CD4-positive, alpha-beta T cell (primary cell): ENCODE results near the gene ZNF451. TPM values are rescaled to one million over a fixed set of nuclear protein-coding genes. Genes with fewer than 3 reads are reported as not detected.

Source experiments
- ATAC-seq: fragments of 200-7000 bp; cut with Tn5 transposase; one replicate; pipeline ENCODE4 v1.10.0; 2022; ENCODE audit warnings: mild to moderate bottlenecking; ENCODE audit not compliant: poor library complexity
- CTCF ChIA-PET: fragments of 350-600 bp; sonication (Branson Sonifier 250); formaldehyde crosslinking; loops from one replicate; lab custom pipeline; 2021; ENCODE audit warnings: antibody characterized with exemption, inconsistent platforms; lab: Charles Lee
- POLR2A ChIA-PET: fragments of 350-600 bp; sonication (Branson Sonifier 250); formaldehyde crosslinking; loops from one replicate; lab custom pipeline; 2021; ENCODE audit warnings: antibody characterized with exemption, inconsistent platforms; lab: Charles Lee
- DNase-seq, 14 experiments: peaks; one replicate each; pipeline ENCODE4 v3.0.0-alpha.2; 2013 to 2020; ENCODE audit warnings: mixed read lengths in 2 of 14
- H3K27ac ChIP-seq, 2 donors: one replicate each; pipeline versions ENCODE4 v1.5.1 to v1.7.0; 2013; ENCODE audit warnings: low read length in 2 of 2, low read depth in 1 of 2, mild to moderate bottlenecking in 1 of 2
- H3K27me3 ChIP-seq, 2 experiments: 1 replicate in 1 of 2; 2 replicates in 1 of 2; pipeline versions ENCODE4 v1.6.1 to v1.7.0; 2013; ENCODE audit warnings: low read length in 2 of 2, control low read depth in 1 of 2, mild to moderate bottlenecking in 1 of 2, moderate library complexity in 1 of 2; ENCODE audit not compliant: insufficient read depth in 2 of 2, control insufficient read depth in 1 of 2
- H3K36me3 ChIP-seq: one replicate; pipeline ENCODE4 v1.6.1; 2013; ENCODE audit warnings: low read length, control low read depth; ENCODE audit not compliant: insufficient read depth
- H3K4me1 ChIP-seq: one replicate; pipeline ENCODE4 v1.6.1; 2013; ENCODE audit warnings: low read length, control low read depth; ENCODE audit not compliant: insufficient read depth
- H3K4me3 ChIP-seq: one replicate; pipeline ENCODE4 v1.5.1; 2013; ENCODE audit warnings: mild to moderate bottlenecking, low read length, moderate library complexity
- H3K9me3 ChIP-seq, 2 experiments: 1 replicate in 1 of 2; 2 replicates in 1 of 2; pipeline versions ENCODE4 v1.6.1 to v1.7.0; 2013; ENCODE audit warnings: low read length in 2 of 2, mild to moderate bottlenecking in 2 of 2, control low read depth in 1 of 2, moderate library complexity in 1 of 2; ENCODE audit not compliant: control insufficient read depth in 1 of 2, insufficient read depth in 1 of 2
- H3K27ac Mint-ChIP-seq: one replicate; pipeline ENCODE4 v1.8.0; 2020; ENCODE audit warnings: mixed read lengths
- H3K27me3 Mint-ChIP-seq: one replicate; pipeline ENCODE4 v1.8.0; 2021; ENCODE audit warnings: mixed read lengths
- H3K36me3 Mint-ChIP-seq: one replicate; pipeline ENCODE4 v1.8.0; 2021; ENCODE audit warnings: low read depth, mixed read lengths
- H3K4me1 Mint-ChIP-seq: one replicate; pipeline ENCODE4 v1.8.0; 2021; ENCODE audit warnings: low read depth, mixed read lengths
- H3K4me3 Mint-ChIP-seq: one replicate; pipeline ENCODE4 v1.8.0; 2020; ENCODE audit warnings: mild to moderate bottlenecking, mixed read lengths
- H3K9me3 Mint-ChIP-seq: one replicate; pipeline ENCODE4 v1.8.0; 2020; ENCODE audit warnings: mixed read lengths
- intact Hi-C, 2 experiments: fragments of 100-400 bp; cut with DNase I in 1 of 2; cut with micrococcal nuclease in 1 of 2; formaldehyde crosslinking; loops; one replicate each; pipeline versions ENCODE4 v1.15.1 to v1.9.0; 2023 to 2025; cut with DNase I, micrococcal nuclease
- total RNA-seq, 174 experiments: library from RNA in 2 of 174; stranded (reverse) in 2 of 174; gene quantifications; one replicate each; pipeline ENCODE4 v1.2.3 and lab custom pipeline; 2021 to 2026
- TF ChIP-seq, protein P1 (sequence below): fragments of 200-600 bp; IDR thresholded peaks from one replicate; pipeline ENCODE4 v1.8.0; 2022; ENCODE audit warnings: antibody characterized with exemption, mild to moderate bottlenecking

Gene ZNF451
- total RNA-seq, 2 experiments from 2014 or later = 124 to 132 TPM

DNA sequence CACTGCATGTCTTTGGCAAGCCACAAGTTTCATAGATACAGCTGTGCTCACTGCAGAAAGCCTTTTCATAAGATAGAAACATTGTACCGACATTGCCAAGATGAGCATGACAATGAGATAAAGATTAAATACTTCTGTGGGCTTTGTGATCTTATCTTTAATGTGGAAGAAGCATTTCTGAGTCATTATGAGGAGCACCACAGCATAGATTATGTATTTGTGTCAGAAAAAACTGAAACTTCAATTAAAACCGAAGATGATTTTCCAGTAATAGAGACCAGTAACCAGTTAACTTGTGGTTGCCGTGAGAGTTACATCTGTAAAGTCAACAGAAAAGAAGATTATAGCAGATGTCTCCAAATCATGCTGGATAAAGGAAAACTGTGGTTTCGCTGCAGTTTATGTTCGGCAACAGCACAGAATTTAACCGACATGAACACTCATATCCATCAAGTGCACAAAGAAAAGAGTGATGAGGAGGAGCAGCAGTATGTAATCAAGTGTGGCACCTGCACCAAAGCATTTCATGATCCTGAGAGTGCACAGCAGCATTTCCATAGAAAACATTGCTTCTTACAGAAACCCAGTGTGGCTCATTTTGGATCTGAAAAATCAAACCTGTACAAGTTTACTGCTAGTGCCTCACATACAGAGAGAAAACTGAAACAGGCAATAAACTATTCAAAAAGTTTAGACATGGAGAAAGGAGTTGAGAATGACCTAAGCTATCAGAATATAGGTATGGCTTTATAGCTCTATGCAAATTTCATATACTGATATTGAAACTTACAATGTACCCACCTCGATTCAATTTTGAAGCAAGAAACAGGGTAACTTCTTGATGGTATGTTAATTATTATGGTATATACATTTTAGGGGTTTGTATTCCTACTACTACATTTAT lies 58.2 kb downstream of the ZNF451 start:
- H3K36me3 Mint-ChIP-seq = peaks cover 91% of the 10 kb centered on the region
- no peak overlapping the region for H3K27ac ChIP-seq
- TF ChIP-seq, protein P1, sequence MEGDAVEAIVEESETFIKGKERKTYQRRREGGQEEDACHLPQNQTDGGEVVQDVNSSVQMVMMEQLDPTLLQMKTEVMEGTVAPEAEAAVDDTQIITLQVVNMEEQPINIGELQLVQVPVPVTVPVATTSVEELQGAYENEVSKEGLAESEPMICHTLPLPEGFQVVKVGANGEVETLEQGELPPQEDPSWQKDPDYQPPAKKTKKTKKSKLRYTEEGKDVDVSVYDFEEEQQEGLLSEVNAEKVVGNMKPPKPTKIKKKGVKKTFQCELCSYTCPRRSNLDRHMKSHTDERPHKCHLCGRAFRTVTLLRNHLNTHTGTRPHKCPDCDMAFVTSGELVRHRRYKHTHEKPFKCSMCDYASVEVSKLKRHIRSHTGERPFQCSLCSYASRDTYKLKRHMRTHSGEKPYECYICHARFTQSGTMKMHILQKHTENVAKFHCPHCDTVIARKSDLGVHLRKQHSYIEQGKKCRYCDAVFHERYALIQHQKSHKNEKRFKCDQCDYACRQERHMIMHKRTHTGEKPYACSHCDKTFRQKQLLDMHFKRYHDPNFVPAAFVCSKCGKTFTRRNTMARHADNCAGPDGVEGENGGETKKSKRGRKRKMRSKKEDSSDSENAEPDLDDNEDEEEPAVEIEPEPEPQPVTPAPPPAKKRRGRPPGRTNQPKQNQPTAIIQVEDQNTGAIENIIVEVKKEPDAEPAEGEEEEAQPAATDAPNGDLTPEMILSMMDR = no peak
- no peak overlapping the region for H3K27ac Mint-ChIP-seq
- intact Hi-C loops = loop anchor here in 1 of 2 experiments (5.0 kb wide), 1 partner anchor 41 kb away; no protein-coding TSS in a partner anchor
- ChIA-PET CTCF (no interaction called here), POLR2A (no interaction called here)
- no peak overlapping the region for H3K4me3 ChIP-seq
- no peaks in the 10 kb centered on the region for H3K9me3 Mint-ChIP-seq
- H3K27me3 ChIP-seq = no peaks in the 10 kb centered on the region
- H3K4me1 ChIP-seq = no peaks in the 10 kb centered on the region
- no peaks in the 10 kb centered on the region for H3K9me3 ChIP-seq
- ATAC-seq (no peak), DNase-seq (no peak)
- H3K27me3 Mint-ChIP-seq = no peaks in the 10 kb centered on the region
- H3K36me3 ChIP-seq = peaks cover 42% of the 10 kb centered on the region
- peaks cover 12% of the 10 kb centered on the region for H3K4me1 Mint-ChIP-seq
- no peak overlapping the region for H3K4me3 Mint-ChIP-seq

DNA sequence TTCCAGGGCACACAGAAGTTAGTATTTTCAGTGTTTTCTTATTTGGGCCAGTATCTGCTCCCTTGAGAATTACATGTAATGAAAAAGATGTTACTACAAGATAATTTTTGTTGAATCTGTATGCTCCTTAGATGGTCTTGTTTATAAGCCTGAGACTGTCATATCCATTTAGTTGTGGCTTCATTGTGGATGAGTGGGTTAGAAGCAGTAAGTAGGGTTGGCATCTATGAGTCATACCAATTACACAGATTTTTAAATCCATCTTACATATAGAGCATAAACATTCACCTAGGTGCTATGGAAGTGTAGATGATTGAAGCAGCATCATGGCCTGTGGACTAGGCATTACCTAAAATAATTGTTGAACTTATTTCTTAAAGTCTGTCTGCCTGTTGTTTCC lies 68.7 kb downstream of the ZNF451 start:
- ChIA-PET CTCF (no interaction called here), POLR2A (interaction anchor here (0.6 kb wide), 1 partner anchor 121 kb away, joined by 3 read pairs; no protein-coding TSS in a partner anchor)
- H3K9me3 ChIP-seq = no peaks in the 10 kb centered on the region
- DNase-seq (no peak), ATAC-seq (no peak)
- Mint-ChIP-seq H3K36me3 (peaks cover 76% of the 10 kb centered on the region), H3K9me3 (no peaks in the 10 kb centered on the region), H3K4me1 (no peaks in the 10 kb centered on the region), H3K27me3 (no peaks in the 10 kb centered on the region), H3K27ac (no peak overlapping the region), H3K4me3 (no peak overlapping the region)
- H3K4me3 ChIP-seq = no peak overlapping the region
- TF ChIP-seq, protein P1 = no peak
- H3K4me1 ChIP-seq = no peaks in the 10 kb centered on the region
- H3K36me3 ChIP-seq = peaks cover 25% of the 10 kb centered on the region
- intact Hi-C loops = loop anchor here in 1 of 2 experiments (10.0 kb wide), 1 partner anchor 54 kb away; no protein-coding TSS in a partner anchor
- no peaks in the 10 kb centered on the region for H3K27me3 ChIP-seq
- H3K27ac ChIP-seq = no peak overlapping the region

DNA sequence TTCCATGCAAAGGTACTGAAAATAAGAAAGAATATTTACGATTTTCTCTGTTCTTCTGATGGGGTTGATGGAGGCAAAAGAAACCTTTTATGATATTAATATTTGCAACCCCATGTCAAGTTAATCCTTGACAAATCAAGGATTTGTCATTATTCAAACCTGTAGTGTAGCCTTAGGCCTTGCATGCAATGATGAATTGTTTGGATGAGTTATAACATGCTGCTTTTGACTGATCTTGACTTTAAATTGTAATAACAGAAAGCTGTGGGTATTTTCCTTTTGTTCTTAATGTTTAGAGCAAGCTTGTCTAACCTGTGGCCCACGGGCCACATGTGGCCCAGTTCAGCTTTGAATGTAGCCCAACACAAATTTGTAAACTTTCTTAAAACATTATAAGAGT lies 69.1 kb downstream of the ZNF451 start:
- intact Hi-C loops = loop anchor here in 1 of 2 experiments (10.0 kb wide), 1 partner anchor 54 kb away; no protein-coding TSS in a partner anchor
- Mint-ChIP-seq H3K4me3 (no peak overlapping the region), H3K4me1 (no peaks in the 10 kb centered on the region), H3K36me3 (peaks cover 76% of the 10 kb centered on the region), H3K27ac (no peak overlapping the region), H3K27me3 (no peaks in the 10 kb centered on the region), H3K9me3 (no peaks in the 10 kb centered on the region)
- ChIA-PET CTCF (no interaction called here), POLR2A (interaction anchor here (0.6 kb wide), 1 partner anchor 122 kb away, joined by 3 read pairs; no protein-coding TSS in a partner anchor)
- H3K9me3 ChIP-seq = no peaks in the 10 kb centered on the region
- DNase-seq (no peak), ATAC-seq (no peak)
- H3K36me3 ChIP-seq = peaks cover 22% of the 10 kb centered on the region
- TF ChIP-seq, protein P1 = no peak
- no peak overlapping the region for H3K4me3 ChIP-seq
- no peaks in the 10 kb centered on the region for H3K27me3 ChIP-seq
- no peak overlapping the region for H3K27ac ChIP-seq
- H3K4me1 ChIP-seq = no peaks in the 10 kb centered on the region
